ENCODE data around the gene DDOST.

Gene DDOST

DNA sequence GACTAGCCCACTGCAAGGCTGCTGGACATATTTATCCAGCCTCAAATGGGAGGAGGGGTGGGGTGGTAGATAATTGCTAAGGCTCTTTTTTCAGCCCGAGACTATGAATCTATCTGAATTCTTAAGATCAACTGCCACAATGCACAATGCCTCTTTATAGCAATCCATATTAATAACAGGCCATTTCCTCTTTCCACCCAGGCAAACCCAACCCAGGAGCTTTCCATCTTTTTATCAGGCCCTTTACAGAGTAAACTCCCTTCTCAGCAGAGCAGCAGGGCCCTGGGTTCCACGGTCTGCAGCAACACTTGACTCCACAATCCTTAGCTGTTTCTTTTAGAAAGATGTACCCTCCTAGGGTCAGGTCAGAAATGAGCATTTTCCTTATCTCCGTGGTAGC, 806 bp downstream of the DDOST start:
- DNase-seq (ENCODE audit: low spot score), result no peak

DNA sequence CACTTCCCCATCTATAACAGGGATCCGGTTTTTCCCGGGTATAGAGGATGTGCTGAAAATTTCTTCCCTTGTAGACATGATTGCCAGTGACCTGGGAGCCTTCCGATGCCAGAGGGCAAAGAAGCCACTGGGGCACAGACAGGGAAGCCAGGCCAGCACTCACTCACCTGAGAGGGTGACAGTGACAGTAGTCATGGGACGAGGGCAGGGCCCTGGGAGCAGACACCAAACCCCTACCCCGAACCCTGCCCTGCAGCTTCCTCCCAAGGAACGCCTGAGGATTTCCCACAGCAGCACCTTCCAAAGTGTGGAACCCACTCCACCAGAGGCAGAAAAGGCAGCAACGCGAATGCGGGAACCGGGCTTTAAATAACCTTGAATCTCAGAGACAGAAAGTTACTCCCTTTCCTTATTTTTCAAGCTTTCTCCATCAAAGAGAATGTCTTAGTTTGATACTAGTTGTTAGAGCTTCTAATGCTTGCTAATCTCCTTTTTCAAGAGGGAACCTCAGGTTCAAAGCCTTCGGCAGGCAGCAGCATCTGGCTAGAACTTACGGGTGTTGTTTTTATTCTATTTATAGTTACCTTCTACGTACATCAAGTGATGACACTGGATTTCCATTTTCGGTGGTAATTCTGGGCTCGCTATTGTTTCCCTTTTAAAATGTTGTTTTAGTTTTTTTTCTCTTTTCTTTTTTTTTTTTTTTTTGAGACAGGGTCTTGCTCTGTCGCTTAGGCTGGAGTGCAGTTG, 2.8 kb downstream of the DDOST start:
- DNase-seq (ENCODE audit: low spot score), result no peak

DNA sequence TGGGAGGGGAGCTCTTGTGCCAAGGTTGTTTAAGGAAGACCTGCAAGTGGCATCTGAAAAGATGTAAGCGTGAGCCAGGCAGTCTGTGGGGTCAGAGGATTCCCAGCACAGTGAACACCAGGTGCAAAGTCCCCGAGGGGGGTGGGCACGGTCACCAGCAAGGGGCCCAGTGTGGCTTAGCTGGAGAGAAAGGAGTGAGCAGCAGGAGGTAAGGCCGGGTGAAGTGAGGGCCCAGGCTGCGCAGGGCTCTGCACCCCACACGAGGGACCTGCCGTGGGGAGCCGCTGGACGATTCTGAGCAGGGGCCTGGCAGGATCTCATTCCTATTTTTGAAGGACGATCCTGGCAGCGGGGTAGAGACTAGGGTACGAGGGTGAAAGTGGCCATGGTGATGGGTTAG, 4.1 kb downstream of the DDOST start:
- DNase-seq (ENCODE audit: low spot score), result no peak

DNA sequence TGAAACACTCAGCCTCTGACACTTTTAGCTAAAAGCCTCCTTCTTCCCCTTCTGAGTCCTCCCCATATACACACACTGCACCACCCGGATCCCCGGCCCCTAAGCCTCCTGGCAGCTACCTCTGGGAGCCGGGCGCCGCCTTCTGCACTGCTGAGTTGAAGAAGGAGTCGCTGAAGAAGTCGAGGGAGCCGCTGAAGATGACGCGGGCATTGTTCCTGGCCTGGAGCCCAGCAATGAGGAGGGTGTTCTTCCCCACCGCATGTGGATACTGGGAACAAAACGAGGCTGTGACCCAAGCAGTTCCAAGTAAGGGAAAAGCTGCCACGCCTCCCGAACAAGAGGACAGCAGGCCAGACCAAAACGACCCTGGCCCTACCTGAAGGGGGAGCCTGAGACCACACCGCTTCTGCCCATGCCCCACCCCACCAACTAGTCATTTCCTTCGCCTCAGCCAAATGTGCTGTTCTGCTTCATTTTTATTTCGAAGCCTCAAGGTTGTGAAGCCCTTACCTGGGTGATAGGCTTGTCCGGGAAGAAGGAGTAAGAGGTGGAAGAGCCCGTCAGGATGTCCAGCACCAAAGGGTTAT, 7.0 kb downstream of the DDOST start:
- DNase-seq (ENCODE audit: low spot score), result no peak

DNA sequence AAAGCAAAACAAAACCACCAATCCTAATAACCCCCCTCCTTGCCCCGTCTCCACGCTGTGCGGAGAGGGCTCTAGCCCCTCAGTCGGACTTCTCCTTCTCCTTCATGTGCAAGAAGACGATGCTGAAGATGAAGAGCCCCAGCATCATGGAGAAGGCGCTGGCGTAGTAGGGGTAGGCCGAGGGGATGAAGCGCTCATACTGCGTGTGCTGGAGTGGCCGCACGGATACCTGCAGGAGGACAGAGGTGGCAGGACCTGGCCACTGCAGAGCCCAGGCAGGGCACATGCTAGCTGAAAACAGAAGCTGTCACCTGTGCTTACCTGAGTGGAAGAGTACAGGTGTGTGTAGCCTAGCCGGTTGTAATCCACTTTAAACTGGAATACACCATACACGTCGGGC, 8.9 kb downstream of the DDOST start:
- DNase-seq (ENCODE audit: low spot score), result no peak

DNA sequence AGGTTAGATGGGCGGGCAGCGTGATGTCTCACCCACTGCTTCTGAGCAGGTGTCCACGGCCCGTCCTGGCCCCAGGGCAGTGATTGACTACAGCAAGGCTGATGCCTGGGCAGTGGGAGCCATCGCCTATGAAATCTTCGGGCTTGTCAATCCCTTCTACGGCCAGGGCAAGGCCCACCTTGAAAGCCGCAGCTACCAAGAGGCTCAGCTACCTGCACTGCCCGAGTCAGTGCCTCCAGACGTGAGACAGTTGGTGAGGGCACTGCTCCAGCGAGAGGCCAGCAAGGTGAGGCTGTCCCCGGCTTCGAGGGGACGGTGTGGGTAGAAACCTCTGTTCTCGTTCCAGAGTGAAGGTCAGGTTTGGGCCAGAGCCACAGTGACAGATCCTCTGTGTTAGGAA, 12.2 kb downstream of the DDOST start:
- no peak for DNase-seq (ENCODE audit: low spot score)

DNA sequence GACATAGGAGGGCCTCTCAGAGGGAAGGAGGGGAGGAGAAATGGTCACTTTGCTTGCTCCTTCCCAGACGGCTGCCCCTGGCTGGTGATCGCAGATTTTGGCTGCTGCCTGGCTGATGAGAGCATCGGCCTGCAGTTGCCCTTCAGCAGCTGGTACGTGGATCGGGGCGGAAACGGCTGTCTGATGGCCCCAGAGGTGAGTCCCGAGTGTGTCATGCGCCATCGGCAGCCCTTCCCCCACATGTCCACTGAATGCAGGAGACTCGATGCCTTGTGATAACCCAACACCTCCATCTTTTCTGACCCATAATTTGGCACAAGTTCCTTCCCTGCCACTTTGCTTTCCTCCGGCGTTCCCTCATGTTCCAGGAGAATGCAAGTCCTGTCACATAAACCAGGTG, 12.7 kb downstream of the DDOST start:
- no peak for DNase-seq (ENCODE audit: low spot score)

DNA sequence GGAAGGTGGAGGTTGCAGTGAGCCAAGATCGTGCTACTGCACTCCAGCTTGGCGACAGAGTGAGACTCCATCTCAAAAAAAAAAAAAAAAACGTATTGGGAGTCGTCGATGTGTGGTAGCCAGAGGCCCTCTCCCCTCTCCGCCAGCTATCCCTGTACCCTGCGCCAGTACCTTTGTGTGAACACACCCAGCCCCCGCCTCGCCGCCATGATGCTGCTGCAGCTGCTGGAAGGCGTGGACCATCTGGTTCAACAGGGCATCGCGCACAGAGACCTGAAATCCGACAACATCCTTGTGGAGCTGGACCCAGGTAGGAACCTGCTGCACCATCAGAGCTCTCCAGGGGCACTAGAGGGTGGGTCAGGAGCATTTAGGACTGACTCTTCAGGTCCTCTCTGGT, 15.8 kb downstream of the DDOST start:
- DNase-seq (ENCODE audit: low spot score), result no peak

DNA sequence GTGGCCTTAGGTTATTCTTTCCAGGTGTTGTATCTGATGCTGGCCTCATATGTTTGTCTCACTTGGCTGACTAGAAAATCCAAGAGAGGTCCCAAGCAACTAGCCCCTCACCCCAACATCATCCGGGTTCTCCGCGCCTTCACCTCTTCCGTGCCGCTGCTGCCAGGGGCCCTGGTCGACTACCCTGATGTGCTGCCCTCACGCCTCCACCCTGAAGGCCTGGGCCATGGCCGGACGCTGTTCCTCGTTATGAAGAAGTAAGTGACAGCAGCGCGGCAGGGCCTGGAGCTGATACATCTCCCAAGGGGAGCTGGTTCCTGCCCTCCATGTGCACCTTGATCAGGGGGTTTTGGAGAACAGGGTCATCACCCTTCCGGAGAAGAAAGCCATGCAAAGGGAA, 16.8 kb downstream of the DDOST start:
- no peak for DNase-seq (ENCODE audit: low spot score)

DNA sequence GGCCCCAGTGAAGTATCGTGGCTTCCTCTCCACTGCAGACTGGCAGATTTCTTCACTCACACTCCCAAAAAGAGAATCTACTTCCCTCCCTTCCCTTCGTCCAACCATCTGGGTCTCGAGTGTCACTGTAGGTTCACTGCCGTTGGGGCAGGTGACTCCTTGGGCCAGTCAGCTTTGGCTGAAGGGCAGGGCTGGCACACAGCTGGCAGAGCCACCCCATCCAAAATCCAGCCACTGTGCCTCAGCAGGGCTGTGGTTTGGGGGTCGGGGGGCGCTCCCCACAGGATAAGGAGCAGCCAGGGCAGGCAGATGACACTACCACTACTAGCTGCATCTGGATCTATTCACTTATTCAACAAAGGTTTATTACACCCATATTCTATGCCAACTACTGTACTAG, 18.1 kb downstream of the DDOST start:
- no peak for DNase-seq (ENCODE audit: low spot score)

DNA sequence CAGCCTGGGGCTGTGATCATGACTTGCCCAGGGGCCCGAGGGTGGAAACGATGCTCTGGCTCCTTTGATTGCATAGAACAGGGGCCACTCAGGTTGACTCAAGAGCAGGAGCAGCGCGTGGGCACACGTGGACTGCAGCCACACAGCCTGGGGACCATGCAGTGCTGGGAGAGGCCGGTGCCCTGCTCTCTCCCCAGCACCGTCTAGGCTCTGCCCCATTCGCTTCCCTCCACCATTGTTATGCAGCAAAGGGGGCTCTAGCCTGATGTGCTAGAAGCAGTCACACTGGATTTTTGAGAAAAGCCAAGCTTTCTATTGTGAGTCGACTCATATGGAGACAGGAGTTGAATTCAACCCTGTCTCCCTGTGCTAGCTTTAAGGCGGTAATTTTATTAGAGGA, 19.2 kb downstream of the DDOST start:
- DNase-seq (ENCODE audit: low spot score), result no peak

DNA sequence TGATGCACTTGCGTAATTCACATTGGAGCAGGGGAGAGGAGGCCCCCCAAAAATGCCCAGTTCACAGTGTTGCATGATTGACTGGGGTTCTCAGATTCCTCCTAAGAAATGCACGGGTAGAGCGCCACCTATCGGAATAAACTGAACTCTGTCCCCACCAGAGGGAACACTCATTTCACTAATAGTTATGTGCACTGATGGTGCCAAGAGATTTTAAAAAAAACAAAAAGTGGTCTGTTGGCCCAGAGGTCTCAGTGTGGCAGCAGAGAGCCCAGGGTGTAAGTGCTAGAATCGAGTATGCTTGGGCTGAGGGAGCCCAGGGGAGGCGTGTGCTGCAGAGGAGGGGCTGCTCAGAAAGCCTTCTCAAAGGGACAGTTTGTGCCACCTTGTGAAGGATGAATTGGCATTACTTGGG, 21.0 kb downstream of the DDOST start:
- peak; percentile 71 for DNase-seq (ENCODE audit: low spot score)

DNA sequence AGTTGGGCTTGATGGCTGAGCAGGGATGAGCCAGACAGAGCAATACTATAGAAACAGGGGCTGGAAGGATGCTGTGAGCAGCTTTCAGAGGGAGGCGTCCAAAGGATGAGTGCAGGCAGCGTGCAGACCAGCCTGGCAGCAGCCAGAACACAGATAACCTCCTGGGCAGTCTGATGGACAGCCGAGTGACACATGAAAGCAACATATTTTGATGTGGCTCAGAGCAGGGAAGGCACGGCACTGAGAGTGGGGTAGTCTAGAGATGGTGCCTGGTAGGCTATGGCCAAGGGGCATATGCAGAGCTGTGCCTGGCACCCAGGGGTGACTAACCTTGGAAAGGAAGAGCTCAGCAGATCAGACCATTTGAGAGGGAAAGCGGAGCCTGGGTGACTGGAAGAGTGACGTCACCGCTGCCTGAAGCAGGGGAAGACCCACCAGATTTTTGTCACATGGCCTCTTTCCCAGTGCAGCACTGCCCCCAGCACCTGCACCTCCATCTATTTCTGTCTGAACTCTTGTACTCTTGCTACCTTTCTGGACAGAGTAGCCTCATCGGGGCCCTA, 24.3 kb downstream of the DDOST start:
- no peak for DNase-seq (ENCODE audit: low spot score)

DNA sequence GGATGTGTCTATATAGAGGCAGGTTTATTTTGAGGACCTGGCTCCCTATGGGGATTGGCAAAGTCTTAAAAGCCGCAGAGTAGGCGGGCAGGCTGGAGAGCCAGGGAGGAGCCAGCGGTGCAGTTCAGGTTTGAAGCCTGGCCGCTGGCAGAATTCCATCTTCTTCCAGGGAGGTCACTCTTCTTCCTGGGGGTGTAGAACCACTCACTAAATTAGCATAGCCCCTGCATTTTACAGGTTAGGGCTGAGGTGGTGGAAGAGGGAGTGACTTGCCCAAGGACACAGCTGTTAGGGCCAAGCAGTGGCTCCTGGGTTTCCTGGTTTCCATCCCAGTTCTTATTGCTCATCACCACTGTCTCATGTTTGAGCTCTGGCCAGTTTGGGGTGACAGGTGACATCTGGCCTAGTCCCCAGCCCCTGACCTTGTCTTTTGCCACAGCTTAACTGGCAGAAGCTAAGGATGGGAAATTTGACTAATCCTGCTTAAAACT, 26.5 kb downstream of the DDOST start:
- no peak for DNase-seq (ENCODE audit: low spot score)

DNA sequence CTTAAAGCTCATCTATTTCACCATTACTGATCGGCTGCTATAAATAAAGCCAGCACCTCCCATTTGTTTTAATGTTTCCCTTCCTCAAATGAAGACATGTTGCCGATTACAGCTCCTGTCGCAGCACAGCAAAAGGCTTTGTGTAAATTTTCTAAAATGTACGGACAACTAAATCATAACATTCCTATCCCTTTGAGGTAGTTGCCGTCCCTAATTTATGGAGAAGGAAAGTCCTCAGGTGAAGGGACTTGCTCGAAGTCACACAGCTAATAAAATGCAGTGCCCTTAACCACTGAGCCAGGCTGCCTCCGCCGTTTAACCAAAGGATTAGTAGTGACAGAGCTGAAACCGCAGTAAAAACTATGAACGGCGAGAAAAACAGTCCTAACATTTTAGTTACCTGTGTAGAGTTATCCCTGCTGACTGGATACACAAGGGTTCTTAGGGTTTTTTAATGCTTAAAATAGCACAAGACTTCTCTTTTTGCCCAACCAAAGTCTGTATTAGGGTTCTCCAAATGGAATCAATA, 27.0 kb downstream of the DDOST start:
- no peak for DNase-seq (ENCODE audit: low spot score)

DNA sequence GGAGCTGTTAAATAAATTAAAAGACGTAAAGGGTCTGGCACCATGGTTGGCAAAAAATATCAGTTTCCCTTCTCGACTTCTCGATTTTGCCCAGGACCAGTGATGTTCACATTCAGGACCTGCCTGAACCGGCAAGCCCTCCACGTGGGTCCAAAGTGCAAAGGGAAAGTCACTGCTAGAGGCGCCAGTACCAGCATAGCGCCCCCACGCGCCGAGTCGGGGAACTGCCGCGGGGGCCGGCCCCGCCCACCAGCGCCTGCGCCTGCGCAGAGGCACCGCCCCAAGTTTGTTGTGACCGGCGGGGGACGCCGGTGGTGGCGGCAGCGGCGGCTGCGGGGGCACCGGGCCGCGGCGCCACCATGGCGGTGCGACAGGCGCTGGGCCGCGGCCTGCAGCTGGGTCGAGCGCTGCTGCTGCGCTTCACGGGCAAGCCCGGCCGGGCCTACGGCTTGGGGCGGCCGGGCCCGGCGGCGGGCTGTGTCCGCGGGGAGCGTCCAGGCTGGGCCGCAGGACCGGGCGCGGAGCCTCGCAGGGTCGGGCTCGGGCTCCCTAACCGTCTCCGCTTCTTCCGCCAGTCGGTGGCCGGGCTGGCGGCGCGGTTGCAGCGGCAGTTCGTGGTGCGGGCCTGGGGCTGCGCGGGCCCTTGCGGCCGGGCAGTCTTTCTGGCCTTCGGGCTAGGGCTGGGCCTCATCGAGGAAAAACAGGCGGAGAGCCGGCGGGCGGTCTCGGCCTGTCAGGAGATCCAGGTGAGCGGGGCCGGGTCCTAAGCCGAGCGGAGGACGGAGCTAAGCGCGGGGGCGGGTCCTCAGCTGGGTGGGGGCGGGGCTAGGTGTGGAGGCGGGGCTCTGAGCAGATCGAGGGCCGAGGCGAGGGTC, 27.7 kb downstream of the DDOST start, which contains the start of gene PINK1:
Gene PINK1, plus strand, starts transcription at position 269 of the 875 bp plus-strand sequence. Its CDS starts 91 bp downstream, at position 360.
- peak; percentile 89 for DNase-seq (ENCODE audit: low spot score)

DNA sequence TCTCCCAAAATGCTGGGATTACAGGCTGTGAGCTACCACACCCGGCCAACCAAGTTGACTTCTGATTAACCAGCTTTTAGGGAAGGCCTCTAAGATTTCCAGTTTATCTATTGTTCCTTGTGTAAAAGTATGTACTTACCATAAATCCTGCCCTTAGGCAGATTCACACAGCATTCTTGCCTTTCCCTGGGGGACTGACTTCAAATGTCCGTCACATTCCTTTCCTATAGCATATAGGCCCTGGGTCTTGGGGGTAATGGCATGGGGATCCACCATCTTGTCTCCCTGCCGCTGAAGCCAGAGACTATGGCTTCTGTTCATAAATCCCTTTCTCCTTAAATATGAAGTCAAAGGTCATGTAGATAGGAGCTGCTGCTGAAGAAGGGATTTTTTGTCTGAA, 28.8 kb downstream of the DDOST start:
- DNase-seq (ENCODE audit: low spot score), result no peak

DNA sequence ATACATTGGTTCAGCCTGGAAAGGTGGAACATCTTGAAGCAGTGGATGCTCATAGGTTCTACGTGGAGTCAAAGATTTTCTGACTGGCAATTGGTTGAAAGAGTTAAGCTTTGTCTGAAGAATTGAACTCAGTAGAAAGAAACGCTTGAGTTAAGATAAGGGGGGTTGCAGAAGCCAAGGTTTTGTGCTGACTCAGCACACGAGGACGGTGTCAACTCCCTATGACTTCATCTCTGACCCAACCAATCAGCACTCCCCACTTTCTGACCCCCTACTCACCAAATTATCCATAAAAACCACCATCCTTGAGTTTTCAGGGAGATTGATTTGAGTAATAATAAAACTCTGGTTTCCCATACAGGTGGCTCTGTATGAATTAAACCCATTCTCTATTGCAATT, 30.4 kb downstream of the DDOST start:
- no peak for DNase-seq (ENCODE audit: low spot score)

DNA sequence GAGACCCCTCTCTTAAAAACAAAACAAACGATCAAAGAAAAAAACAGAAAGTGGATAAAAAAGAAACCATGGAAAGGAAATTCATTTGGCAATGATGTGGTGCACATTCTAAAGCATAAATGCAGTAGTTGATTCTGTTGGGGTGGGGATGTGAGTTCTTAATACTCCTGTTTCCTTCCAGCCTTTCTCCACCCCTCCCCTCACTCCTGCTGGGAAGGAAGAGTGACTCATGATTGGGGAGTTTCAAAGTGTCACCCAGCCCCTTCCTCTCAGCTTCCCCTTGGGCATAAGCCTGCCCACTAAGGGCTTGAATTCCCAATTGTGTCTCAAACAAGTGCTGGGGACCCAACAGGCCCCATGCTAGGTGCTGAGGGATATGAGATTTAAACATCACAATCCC, 34.6 kb downstream of the DDOST start:
- DNase-seq (ENCODE audit: low spot score), result no peak

DNA sequence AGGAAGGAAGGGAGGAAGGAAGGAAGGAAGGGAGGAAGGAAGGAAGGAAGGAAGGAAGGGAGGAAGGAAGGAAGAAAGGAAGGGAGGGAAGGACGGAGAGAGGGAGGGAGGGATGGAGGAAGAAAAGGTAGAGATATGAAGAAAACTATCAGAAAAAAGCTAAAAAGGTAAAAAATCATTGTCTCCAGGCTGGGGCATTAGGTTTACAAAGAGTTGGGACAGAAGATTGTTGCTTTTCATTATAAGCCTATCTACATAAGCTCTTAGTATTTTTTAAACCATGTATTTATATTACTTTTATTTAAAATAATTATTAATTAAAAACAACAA, 35.1 kb downstream of the DDOST start:
- no peak for DNase-seq (ENCODE audit: low spot score)

DNA sequence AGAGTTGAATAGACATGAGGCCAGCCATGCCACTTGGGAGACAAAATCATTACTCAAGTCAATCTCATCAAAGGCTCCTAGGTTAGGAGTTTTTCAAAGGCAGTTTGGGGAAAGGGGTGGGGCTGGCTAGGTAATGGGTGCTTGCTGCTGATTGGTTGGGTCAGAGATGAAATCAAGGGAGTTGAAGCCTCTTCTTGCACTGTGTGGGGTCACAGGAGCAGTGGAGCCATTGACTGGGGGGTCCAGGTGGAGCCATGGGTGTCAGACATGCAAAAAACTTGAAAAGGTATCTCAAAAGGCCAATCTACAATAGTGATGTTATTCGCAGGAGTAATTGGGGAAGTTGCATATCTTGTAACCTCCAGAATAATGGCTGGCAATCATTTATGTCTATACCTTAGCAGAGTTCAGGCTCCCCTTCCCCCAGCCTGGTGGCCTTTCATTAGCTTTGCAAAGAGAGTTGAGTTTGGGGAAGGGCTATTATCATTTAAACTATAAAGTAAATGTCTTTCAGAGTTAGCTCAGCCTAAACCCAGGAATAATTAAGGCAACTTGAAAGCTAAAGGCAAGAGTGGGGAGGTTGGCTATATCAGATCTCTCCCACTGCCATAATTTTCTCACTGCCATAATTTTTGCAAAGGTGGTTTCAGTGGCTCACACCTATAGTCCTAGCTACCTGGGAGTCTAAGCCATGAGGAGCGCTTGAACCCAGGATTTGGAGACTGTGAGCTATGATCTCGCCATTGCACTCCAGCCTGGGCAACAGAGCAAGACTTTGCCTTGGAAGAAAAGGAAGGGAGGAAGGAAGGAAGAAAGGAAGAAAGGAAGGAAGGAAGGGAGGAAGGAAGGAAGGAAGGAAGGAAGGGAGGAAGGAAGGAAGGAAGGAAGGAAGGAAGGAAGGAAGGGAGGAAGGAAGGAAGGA, 35.7 kb downstream of the DDOST start:
- no peak for DNase-seq (ENCODE audit: low spot score)

Data from germinal center (tissue), 1 donor.